BJ (cell line): Measurements from ENCODE around the gene C11orf52. TPM values are rescaled to one million over a fixed set of nuclear protein-coding genes. Genes with fewer than 3 reads are reported as not detected.

ENCODE experiments used
- CTCF ChIA-PET: fragments of 350-600 bp; formaldehyde crosslinking; extraction: SDS; loops from one replicate; lab custom pipeline; 2021; ENCODE audit warnings: antibody characterized with exemption, inconsistent platforms; lab: Yijun Ruan, JAX
- POLR2A ChIA-PET: fragments of 300-600 bp; sonication (Branson Sonifier 250); formaldehyde crosslinking; extraction: SDS; loops from one replicate; lab custom pipeline; 2021; ENCODE audit warnings: antibody characterized with exemption; lab: Charles Lee
- DNase-seq: peaks from one replicate; pipeline ENCODE4 v3.0.0-alpha.2; 2011; ENCODE audit warnings: low read depth
- H3K27me3 ChIP-seq: 2 replicates; pipeline ENCODE4 v1.6.0; 2011; ENCODE audit warnings: low read length; ENCODE audit not compliant: control insufficient read depth, insufficient read depth
- H3K36me3 ChIP-seq: 2 replicates; pipeline ENCODE4 v1.5.1; 2011; ENCODE audit warnings: low read length; ENCODE audit not compliant: control insufficient read depth, insufficient read depth
- H3K4me3 ChIP-seq: 2 replicates; pipeline ENCODE4 v1.5.1; 2011; ENCODE audit warnings: low read depth, mild to moderate bottlenecking, control low read depth, low read length
- polyA plus RNA-seq: library from polyadenylated mRNA; depleted of rRNA; stranded (reverse); fragments of >200 nt; gene quantifications from 2 replicates; pipeline ENCODE4 v1.2.3, GENCODE V29; 2011
- TF ChIP-seq, protein P1 (sequence below): IDR thresholded peaks from 2 replicates; pipeline ENCODE4 v1.5.1; 2011; ENCODE audit warnings: low read depth, mild to moderate bottlenecking, control low read depth, inconsistent platforms, low read length, moderate library complexity; ENCODE audit not compliant: insufficient read depth

Gene C11orf52
- polyA plus RNA-seq, 1 experiment = 2.9 TPM

DNA sequence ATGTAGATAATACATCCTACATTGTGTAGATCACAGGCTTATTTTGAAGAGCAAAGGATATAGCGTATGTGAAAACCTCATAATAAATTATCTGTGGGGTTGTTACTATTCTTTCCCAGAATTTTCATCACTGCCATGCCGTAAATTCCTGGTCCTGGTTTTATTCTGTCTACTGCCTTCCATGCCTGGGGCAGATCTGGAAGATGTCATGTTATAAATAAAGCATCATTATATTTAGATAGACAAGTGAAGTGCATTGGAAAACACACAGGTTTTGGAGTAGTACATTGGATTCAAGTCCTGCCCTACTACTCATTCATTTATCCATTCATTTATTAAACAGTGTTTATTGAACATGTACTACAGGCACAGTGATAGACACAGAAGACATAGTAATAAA lies 2.2 kb downstream of the C11orf52 start:
- POLR2A ChIA-PET = no interaction called here
- no peak for DNase-seq
- Histone ChIP-seq H3K4me3 (no peak overlapping the region), H3K27me3 (no peaks in the 10 kb centered on the region), H3K36me3 (no peaks in the 10 kb centered on the region)
- CTCF ChIA-PET = no interaction called here
- TF ChIP-seq, protein P1, sequence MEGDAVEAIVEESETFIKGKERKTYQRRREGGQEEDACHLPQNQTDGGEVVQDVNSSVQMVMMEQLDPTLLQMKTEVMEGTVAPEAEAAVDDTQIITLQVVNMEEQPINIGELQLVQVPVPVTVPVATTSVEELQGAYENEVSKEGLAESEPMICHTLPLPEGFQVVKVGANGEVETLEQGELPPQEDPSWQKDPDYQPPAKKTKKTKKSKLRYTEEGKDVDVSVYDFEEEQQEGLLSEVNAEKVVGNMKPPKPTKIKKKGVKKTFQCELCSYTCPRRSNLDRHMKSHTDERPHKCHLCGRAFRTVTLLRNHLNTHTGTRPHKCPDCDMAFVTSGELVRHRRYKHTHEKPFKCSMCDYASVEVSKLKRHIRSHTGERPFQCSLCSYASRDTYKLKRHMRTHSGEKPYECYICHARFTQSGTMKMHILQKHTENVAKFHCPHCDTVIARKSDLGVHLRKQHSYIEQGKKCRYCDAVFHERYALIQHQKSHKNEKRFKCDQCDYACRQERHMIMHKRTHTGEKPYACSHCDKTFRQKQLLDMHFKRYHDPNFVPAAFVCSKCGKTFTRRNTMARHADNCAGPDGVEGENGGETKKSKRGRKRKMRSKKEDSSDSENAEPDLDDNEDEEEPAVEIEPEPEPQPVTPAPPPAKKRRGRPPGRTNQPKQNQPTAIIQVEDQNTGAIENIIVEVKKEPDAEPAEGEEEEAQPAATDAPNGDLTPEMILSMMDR = no peak

- TF ChIP-seq, protein P1 = no peak
- H3K27me3 ChIP-seq = no peaks in the 10 kb centered on the region
Measured at GRCh38 chr11:111921541-111922230, 3.0 kb downstream of the C11orf52 start.

GRCh38 chr11:111922803-111923202 lies 4.1 kb downstream of the C11orf52 start:
- DNase-seq = peak; percentile 54
- no peaks in the 10 kb centered on the region for H3K36me3 ChIP-seq
- POLR2A ChIA-PET = no interaction called here
- no peak overlapping the region for H3K4me3 ChIP-seq
- CTCF ChIA-PET = interaction anchor here (0.9 kb wide), 1 partner anchor 52 kb away, joined by 3 read pairs; no protein-coding TSS in a partner anchor
- TF ChIP-seq, protein P1 = no peak
- H3K27me3 ChIP-seq = no peaks in the 10 kb centered on the region

More at GRCh38 chr11:111921541-111922230, 3.0 kb downstream of the C11orf52 start:
- POLR2A ChIA-PET = no interaction called here
- DNase-seq = no peak
- H3K4me3 ChIP-seq = no peak overlapping the region
- CTCF ChIA-PET = interaction anchor here (0.9 kb wide), 1 partner anchor 13 kb away, joined by 4 read pairs; no protein-coding TSS in a partner anchor
- no peaks in the 10 kb centered on the region for H3K36me3 ChIP-seq

GRCh38 chr11:111923351-111923788 lies 4.7 kb downstream of the C11orf52 start:
- CTCF ChIA-PET = interaction anchor here (0.7 to 1.5 kb wide), 4 partner anchors 9 to 52 kb away, joined by 3 to 4 read pairs (median 3); partner anchors contain the start of gene DIXDC1
- POLR2A ChIA-PET = interaction anchor here (0.5 kb wide), 1 partner anchor 9 kb away, joined by 9 read pairs; no protein-coding TSS in a partner anchor
- DNase-seq = no peak
- H3K36me3 ChIP-seq = no peaks in the 10 kb centered on the region
- H3K27me3 ChIP-seq = no peaks in the 10 kb centered on the region
- TF ChIP-seq, protein P1 = no peak
- H3K4me3 ChIP-seq = no peak overlapping the region

DNA sequence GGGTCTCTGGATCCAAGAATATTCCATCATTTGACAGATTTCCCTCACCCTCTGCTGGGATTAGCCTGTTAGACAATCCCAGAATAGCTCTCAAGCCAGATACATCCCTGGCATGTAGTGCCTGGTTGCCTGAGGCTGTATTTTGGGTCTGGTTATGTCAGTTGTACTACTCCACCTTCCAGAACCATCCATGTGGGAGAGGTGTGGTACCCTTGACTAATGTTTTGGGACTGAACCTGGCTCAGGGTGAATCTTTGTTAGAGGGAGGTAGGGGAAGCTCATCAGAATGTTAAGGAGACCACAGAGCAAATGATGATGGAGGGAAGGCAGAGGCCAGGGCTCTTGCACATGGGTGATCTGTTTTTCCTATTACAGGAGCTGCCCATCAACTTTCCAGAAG lies 5.2 kb downstream of the C11orf52 start:
- H3K4me3 ChIP-seq = no peak overlapping the region
- TF ChIP-seq, protein P1 = no peak
- POLR2A ChIA-PET = interaction anchor here (0.5 kb wide), 1 partner anchor 8 kb away, joined by 9 read pairs; no protein-coding TSS in a partner anchor
- H3K36me3 ChIP-seq = no peaks in the 10 kb centered on the region
- DNase-seq = no peak
- H3K27me3 ChIP-seq = no peaks in the 10 kb centered on the region
- CTCF ChIA-PET = interaction anchor here (0.7 to 1.5 kb wide), 6 partner anchors 8 to 51 kb away, joined by 3 to 4 read pairs (median 3); partner anchors contain the start of gene DIXDC1
